Measurements from ENCODE around the gene FAH.

DNA sequence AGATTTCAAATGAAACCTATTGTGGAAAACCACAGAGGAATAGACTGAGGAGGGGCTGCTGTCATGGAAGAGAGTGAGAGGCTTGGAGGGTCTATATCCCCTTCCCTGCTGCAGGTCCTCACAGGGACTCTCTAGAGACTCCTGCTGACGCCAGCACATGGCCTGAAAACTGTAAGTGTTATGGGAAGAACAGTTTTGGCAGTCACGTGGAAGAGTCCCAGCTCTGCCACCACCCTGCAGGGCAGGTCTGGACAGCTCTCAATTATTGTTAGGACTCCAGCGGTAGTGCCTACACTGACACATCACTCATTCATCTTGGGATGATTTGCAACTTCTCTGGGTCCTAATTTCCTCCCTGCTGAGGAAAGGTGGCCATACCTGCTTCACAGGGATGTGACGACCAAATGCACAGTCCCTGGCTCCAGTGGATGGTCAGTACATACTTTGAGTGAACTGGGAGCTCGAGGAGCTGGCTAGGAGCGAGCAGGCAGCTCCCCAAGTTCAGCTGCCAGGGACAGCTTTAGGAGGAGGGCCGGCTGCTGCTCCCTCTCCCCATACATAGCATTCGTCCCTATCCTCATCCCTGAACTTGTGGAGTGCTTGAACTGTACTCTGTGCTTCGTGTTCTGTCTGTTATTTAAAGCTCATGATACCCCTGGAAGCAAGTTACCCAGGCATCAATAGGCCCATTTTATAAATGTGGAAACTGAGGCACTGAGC, 50.0 kb downstream of the FAH start:
- TF ChIP-seq ZNF565 (CRISPR knock-in tag; conservative IDR thresholded peaks at IDR 0.05; ENCODE audit: low read depth): no peak
- TF ChIP-seq SNAI2 (CRISPR knock-in tag; IDR thresholded peaks at IDR 0.05): no peak
- no peak for TF ChIP-seq ARNTL (CRISPR knock-in tag; IDR thresholded peaks at IDR 0.05; ENCODE audit: borderline replicate concordance, low read depth)
- TF ChIP-seq, protein P1, sequence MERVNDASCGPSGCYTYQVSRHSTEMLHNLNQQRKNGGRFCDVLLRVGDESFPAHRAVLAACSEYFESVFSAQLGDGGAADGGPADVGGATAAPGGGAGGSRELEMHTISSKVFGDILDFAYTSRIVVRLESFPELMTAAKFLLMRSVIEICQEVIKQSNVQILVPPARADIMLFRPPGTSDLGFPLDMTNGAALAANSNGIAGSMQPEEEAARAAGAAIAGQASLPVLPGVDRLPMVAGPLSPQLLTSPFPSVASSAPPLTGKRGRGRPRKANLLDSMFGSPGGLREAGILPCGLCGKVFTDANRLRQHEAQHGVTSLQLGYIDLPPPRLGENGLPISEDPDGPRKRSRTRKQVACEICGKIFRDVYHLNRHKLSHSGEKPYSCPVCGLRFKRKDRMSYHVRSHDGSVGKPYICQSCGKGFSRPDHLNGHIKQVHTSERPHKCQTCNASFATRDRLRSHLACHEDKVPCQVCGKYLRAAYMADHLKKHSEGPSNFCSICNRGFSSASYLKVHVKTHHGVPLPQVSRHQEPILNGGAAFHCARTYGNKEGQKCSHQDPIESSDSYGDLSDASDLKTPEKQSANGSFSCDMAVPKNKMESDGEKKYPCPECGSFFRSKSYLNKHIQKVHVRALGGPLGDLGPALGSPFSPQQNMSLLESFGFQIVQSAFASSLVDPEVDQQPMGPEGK (CRISPR knock-in tag; IDR thresholded peaks at IDR 0.05; ENCODE audit: borderline replicate concordance): no peak
- no peak for TF ChIP-seq PPARA (CRISPR knock-in tag; IDR thresholded peaks at IDR 0.05; ENCODE audit: borderline replicate concordance)
- no peak for TF ChIP-seq BACH2 (CRISPR knock-in tag; IDR thresholded peaks at IDR 0.05; ENCODE audit: borderline replicate concordance)
- TF ChIP-seq, protein P2, sequence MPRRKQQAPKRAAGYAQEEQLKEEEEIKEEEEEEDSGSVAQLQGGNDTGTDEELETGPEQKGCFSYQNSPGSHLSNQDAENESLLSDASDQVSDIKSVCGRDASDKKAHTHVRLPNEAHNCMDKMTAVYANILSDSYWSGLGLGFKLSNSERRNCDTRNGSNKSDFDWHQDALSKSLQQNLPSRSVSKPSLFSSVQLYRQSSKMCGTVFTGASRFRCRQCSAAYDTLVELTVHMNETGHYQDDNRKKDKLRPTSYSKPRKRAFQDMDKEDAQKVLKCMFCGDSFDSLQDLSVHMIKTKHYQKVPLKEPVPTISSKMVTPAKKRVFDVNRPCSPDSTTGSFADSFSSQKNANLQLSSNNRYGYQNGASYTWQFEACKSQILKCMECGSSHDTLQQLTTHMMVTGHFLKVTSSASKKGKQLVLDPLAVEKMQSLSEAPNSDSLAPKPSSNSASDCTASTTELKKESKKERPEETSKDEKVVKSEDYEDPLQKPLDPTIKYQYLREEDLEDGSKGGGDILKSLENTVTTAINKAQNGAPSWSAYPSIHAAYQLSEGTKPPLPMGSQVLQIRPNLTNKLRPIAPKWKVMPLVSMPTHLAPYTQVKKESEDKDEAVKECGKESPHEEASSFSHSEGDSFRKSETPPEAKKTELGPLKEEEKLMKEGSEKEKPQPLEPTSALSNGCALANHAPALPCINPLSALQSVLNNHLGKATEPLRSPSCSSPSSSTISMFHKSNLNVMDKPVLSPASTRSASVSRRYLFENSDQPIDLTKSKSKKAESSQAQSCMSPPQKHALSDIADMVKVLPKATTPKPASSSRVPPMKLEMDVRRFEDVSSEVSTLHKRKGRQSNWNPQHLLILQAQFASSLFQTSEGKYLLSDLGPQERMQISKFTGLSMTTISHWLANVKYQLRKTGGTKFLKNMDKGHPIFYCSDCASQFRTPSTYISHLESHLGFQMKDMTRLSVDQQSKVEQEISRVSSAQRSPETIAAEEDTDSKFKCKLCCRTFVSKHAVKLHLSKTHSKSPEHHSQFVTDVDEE (CRISPR knock-in tag; IDR thresholded peaks at IDR 0.05): no peak
- TF ChIP-seq OSR1 (CRISPR knock-in tag; IDR thresholded peaks at IDR 0.05): no peak
- no peak for TF ChIP-seq GLIS3 (CRISPR knock-in tag; IDR thresholded peaks at IDR 0.05)
- TF ChIP-seq, protein P3, sequence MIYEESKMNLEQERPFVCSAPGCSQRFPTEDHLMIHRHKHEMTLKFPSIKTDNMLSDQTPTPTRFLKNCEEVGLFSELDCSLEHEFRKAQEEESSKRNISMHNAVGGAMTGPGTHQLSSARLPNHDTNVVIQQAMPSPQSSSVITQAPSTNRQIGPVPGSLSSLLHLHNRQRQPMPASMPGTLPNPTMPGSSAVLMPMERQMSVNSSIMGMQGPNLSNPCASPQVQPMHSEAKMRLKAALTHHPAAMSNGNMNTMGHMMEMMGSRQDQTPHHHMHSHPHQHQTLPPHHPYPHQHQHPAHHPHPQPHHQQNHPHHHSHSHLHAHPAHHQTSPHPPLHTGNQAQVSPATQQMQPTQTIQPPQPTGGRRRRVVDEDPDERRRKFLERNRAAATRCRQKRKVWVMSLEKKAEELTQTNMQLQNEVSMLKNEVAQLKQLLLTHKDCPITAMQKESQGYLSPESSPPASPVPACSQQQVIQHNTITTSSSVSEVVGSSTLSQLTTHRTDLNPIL (CRISPR knock-in tag; IDR thresholded peaks at IDR 0.05; ENCODE audit: low read depth): no peak
- TF ChIP-seq ZNF70 (CRISPR knock-in tag; IDR thresholded peaks at IDR 0.05): no peak
- no peak for TF ChIP-seq CSDC2 (CRISPR knock-in tag; IDR thresholded peaks at IDR 0.05)
- TF ChIP-seq ISL1 (CRISPR knock-in tag; IDR thresholded peaks at IDR 0.05): no peak
